Lower leg skin (tissue), 3 donors: ENCODE measurements around the gene VRK2.

ENCODE experiments used
- POLR2A ChIP-seq, 2 donors: fragments of 450-650 bp; IDR thresholded peaks; one replicate each; pipeline ENCODE4 v1.6.1; 2016 to 2017; ENCODE audit warnings: antibody characterized with exemption in 2 of 2, mild to moderate bottlenecking in 1 of 2, moderate library complexity in 1 of 2
- TF ChIP-seq, protein P1 (sequence below), 3 donors: fragments of 450-650 bp; IDR thresholded peaks; one replicate each; pipeline ENCODE4 v1.5.1; 2016; ENCODE audit warnings: antibody characterized with exemption in 3 of 3, mild to moderate bottlenecking in 3 of 3, moderate library complexity in 2 of 3

DNA sequence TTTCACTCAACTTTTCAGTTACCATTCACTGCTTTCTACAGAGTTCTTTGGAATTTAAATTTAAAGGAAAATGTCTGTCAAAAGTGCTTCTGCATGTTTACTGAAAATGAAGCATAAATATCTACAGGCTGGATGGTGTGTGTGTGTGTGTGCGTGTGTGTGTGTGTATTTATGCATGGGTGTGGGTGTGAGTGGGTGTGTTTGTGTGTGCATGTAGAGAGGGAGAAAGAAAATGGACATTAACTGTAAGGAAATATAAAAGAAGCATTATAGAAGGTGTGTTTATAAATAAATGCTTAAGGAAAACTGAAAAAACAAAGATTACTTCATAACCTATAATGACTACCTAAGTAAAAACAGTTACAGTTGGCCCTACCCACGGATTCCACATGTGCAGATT, 151.3 kb downstream of the VRK2 start:
- no peak for TF ChIP-seq POLR2A (IDR thresholded peaks at IDR 0.05)
- TF ChIP-seq, protein P1, sequence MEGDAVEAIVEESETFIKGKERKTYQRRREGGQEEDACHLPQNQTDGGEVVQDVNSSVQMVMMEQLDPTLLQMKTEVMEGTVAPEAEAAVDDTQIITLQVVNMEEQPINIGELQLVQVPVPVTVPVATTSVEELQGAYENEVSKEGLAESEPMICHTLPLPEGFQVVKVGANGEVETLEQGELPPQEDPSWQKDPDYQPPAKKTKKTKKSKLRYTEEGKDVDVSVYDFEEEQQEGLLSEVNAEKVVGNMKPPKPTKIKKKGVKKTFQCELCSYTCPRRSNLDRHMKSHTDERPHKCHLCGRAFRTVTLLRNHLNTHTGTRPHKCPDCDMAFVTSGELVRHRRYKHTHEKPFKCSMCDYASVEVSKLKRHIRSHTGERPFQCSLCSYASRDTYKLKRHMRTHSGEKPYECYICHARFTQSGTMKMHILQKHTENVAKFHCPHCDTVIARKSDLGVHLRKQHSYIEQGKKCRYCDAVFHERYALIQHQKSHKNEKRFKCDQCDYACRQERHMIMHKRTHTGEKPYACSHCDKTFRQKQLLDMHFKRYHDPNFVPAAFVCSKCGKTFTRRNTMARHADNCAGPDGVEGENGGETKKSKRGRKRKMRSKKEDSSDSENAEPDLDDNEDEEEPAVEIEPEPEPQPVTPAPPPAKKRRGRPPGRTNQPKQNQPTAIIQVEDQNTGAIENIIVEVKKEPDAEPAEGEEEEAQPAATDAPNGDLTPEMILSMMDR (IDR thresholded peaks at IDR 0.05): no peak
